NCI-H2196 treated with DMSO at 0.1 percent for 48 hours (cell line): ENCODE measurements around the gene RGS4.

Experiments
- DNase-seq: peaks from one replicate; lab custom pipeline; 2025; ENCODE audit not compliant: unreplicated experiment; lab: John Stamatoyannopoulos, UW

Gene RGS4

DNA sequence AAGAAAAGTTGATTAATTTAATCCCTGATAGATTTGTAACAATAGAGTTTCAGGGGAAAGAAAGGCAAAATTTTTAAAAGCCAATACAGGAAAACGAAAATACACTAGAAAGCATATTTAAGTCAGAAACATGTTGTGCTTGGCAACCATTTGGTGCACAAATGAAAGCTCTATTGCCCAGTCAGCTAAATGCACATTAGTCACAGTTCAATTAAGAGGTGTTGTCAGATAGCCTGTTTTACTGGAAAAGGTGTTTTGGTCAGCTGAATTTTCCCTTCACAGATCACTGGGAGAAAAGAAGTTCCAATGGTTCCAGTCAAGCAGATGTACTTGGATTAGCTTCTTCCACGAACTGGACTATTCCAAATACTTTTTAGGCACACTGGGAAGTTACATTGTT is 25.4 kb downstream of the RGS4 start:
- no peak for DNase-seq

GRCh38 chr1:163095213-163095612 is 26.1 kb downstream of the RGS4 start:
- no peak for DNase-seq

DNA sequence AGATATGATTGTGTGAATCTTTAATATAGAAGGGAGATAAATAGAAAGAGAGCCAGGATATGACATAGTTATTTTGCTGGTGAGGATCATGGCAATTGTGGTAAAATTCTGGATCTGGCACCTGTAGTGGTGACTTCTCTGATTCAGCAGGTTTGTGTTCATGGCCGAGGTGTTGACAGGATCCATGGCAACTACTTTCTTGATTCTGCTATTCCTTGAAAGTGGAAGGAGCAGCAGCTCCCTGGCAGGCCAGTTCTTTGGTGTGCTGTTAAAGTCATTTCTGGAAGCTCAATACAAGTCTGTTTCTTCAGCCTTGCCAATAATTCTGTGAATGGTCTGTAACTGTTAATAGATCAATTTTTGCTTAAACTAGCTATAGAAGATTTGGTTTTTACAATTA is 33.4 kb downstream of the RGS4 start:
- DNase-seq: no peak

- no peak for DNase-seq
These were observed 35.4 kb downstream of the RGS4 start for GRCh38 chr1:163104385-163105099.

GRCh38 chr1:163106364-163106987 is 37.3 kb downstream of the RGS4 start:
- no peak for DNase-seq

DNA sequence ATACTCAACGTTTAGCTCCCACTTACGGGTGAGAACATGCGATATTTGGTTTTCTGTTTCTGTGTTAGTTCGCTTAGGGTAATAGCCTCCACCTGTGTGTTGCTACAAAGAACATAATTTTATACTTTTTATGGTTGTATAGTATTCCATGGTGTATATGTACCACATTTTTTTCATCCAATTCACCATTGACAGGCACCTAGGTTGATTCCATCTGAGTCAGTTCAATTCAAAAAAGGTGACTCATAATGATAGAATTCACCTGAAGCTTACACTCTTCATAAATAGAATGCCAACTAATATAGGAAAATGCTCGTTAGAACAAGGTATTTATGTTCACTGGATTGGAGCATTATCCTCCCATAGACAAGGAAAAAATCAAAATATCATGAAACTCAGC is 38.5 kb downstream of the RGS4 start:
- no peak for DNase-seq

DNA sequence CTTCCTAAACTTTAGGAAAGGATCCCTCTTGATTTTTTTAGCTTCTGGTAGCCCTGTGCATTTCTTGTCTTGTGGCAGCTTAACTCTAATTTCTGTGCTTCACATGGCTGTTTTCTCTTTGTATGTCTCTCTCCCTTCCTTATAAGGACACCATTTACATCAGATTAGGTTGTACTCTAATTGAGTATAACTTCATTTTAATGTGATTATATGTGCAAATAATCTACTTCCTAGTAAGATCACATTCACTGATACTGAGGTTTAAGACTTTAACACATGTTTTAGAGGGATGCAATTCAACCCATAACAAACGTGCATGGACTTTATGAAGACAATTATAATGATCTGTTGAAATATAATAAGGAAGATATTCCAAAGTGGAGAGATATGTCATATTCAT is 46.7 kb downstream of the RGS4 start:
- no peak for DNase-seq

DNA sequence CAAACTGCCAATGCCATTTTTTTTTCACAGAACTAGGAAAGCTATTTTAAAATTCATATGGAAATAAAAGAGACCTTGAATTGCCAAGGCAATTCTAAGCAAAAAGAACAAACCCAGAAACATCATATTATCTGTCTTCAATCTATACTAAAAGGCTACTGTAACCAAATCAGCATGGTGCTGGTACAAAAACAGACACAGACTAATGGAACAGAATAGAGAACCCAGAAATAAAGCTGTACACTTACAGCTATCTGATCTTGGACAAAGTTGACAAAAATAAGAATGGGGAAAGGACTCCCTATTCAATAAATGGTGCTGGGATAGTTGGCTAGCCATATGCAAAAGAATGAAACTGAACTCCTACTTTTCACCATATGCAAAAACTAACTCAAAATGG is 50.5 kb downstream of the RGS4 start:
- DNase-seq: no peak

GRCh38 chr1:163120372-163120771 is 51.2 kb downstream of the RGS4 start:
- no peak for DNase-seq

GRCh38 chr1:163124812-163125211 is 55.7 kb downstream of the RGS4 start:
- DNase-seq: no peak
